Fibroblast of the aortic adventitia (primary cell): ENCODE results near the gene AGRP. TPM values are rescaled to one million over a fixed set of nuclear protein-coding genes. Genes with fewer than 3 reads are reported as not detected.
A peak's percentile ranks its signal among the peaks of the same experiment; 100 is the strongest.

Experiments
- DNase-seq: peaks from one replicate; pipeline ENCODE4 v3.0.0-alpha.2; 2010; ENCODE audit warnings: low read depth
- H3K4me3 ChIP-seq: 2 replicates; pipeline ENCODE4 v1.5.1; 2011; ENCODE audit warnings: low read depth, mild to moderate bottlenecking, control low read depth, low read length, moderate library complexity
- CTCF ChIP-seq: IDR thresholded peaks from 2 replicates; pipeline ENCODE4 v1.5.1; 2011; ENCODE audit warnings: mild to moderate bottlenecking, low read length, control low read depth, inconsistent platforms; ENCODE audit not compliant: insufficient read depth
- total RNA-seq: library from RNA; depleted of rRNA; stranded (reverse); fragments of >200 nt; gene quantifications from 2 replicates; pipeline ENCODE4 v1.2.3, GENCODE V29; 2012; ENCODE audit warnings: low replicate concordance

AGRP gene
- total RNA-seq, 1 donor, result not detected

GRCh38 chr16:67446968-67447507, 36.3 kb downstream of the AGRP start:
- TF ChIP-seq CTCF, result no peak
- no peak for DNase-seq
- no peak overlapping the region for H3K4me3 ChIP-seq

- no peak for DNase-seq
- no peak overlapping the region for H3K4me3 ChIP-seq
- no peak for TF ChIP-seq CTCF
Measured at GRCh38 chr16:67445913-67446907, 37.1 kb downstream of the AGRP start.

GRCh38 chr16:67445441-67445912, 37.9 kb downstream of the AGRP start:
- DNase-seq, result no peak
- H3K4me3 ChIP-seq, result no peak overlapping the region
- TF ChIP-seq CTCF, result peak; percentile 8

- TF ChIP-seq CTCF, result no peak
- no peak overlapping the region for H3K4me3 ChIP-seq
- no peak for DNase-seq
Measured at GRCh38 chr16:67445126-67445426, 38.3 kb downstream of the AGRP start.

- no peak for DNase-seq
- no peak for TF ChIP-seq CTCF
- H3K4me3 ChIP-seq, result no peak overlapping the region
Measured at GRCh38 chr16:67444259-67445125, 38.9 kb downstream of the AGRP start.

GRCh38 chr16:67443265-67443664, 40.1 kb downstream of the AGRP start:
- no peak for TF ChIP-seq CTCF
- DNase-seq, result peak; percentile 72
- no peak overlapping the region for H3K4me3 ChIP-seq
